NCI-H2227 (cell line): ENCODE results near the gene BCL7A.
A peak's percentile ranks its signal among the peaks of the same experiment; 100 is the strongest.
"Not testable (repeated sequence)": the region's sequence is repeated elsewhere in the genome, so short reads cannot be mapped to it uniquely, and the experiment has no call there.

ENCODE experiments used
- DNase-seq: peaks from one replicate; lab custom pipeline; 2025; ENCODE audit not compliant: unreplicated experiment; lab: John Stamatoyannopoulos, UW

Gene BCL7A

GRCh38 chr12:122090759-122091515 lies 69.3 kb downstream of the BCL7A start:
- DNase-seq = no peak

GRCh38 chr12:122093098-122093883 lies 71.6 kb downstream of the BCL7A start:
- DNase-seq = no peak

- DNase-seq = no peak
Measured at GRCh38 chr12:122094137-122094734, 72.6 kb downstream of the BCL7A start.

- DNase-seq = no peak
Measured at GRCh38 chr12:122094735-122095631, 73.3 kb downstream of the BCL7A start.

- DNase-seq = no peak
Measured at GRCh38 chr12:122096014-122096413, 74.3 kb downstream of the BCL7A start.

- no peak for DNase-seq
Measured at GRCh38 chr12:122096591-122097149, 75.0 kb downstream of the BCL7A start.

GRCh38 chr12:122097584-122097926 lies 75.9 kb downstream of the BCL7A start:
- no peak for DNase-seq

- DNase-seq = peak; percentile 68
Measured at GRCh38 chr12:122097927-122098756, 76.5 kb downstream of the BCL7A start.

- DNase-seq = no peak
Measured at GRCh38 chr12:122099280-122099749, 77.6 kb downstream of the BCL7A start.

- DNase-seq = no peak
Measured at GRCh38 chr12:122099856-122100255, 78.2 kb downstream of the BCL7A start.

GRCh38 chr12:122100568-122100967 lies 78.9 kb downstream of the BCL7A start:
- DNase-seq = no peak

GRCh38 chr12:122102331-122102730 lies 80.6 kb downstream of the BCL7A start:
- no peak for DNase-seq

GRCh38 chr12:122104844-122105243 lies 83.2 kb downstream of the BCL7A start:
- DNase-seq = no peak

- DNase-seq = not testable (repeated sequence)
Measured at GRCh38 chr12:122105496-122105895, 83.8 kb downstream of the BCL7A start.

GRCh38 chr12:122106843-122107242 lies 85.2 kb downstream of the BCL7A start:
- peak; percentile 52 for DNase-seq

GRCh38 chr12:122107261-122107660 lies 85.6 kb downstream of the BCL7A start:
- no peak for DNase-seq

GRCh38 chr12:122111089-122111641 lies 89.5 kb downstream of the BCL7A start:
- DNase-seq = no peak
